ENCODE data around the gene PARD3B.

- TF ChIP-seq CTCF (IDR thresholded peaks at IDR 0.05) (no peak), POLR2A (IDR thresholded peaks at IDR 0.05) (no peak), EP300 (IDR thresholded peaks at IDR 0.05) (no peak), POLR2AphosphoS5 (IDR thresholded peaks at IDR 0.05) (no peak)
These were observed 588.3 kb downstream of the PARD3B start for GRCh38 chr2:205133544-205133943.

All from sigmoid colon (tissue), 4 donors.